MM.1S (cell line): ENCODE results near the gene NSUN5.

Experiments
- DNase-seq: peaks from one replicate; pipeline ENCODE4 v3.0.0-alpha.2; 2015
- H2AFZ ChIP-seq: fragments of 300-600 bp; sonication (generic); 2 replicates; pipeline ENCODE4 v1.6.0; 2016; ENCODE audit warnings: antibody characterized with exemption, low read length
- H3F3A ChIP-seq: fragments of 300-600 bp; sonication (generic); 2 replicates; pipeline ENCODE4 v1.6.1; 2016; ENCODE audit warnings: mild to moderate bottlenecking, antibody characterized with exemption, low read length, moderate library complexity, mixed read lengths; ENCODE audit not compliant: insufficient read depth
- H3K27ac ChIP-seq: fragments of 300-600 bp; sonication (generic); 2 replicates; pipeline ENCODE4 v1.5.1; 2016; ENCODE audit warnings: mild to moderate bottlenecking, low read length
- H3K27me3 ChIP-seq: fragments of 300-600 bp; sonication (generic); replicated peaks from 2 replicates; pipeline ENCODE4 v1.6.0; 2016; ENCODE audit warnings: low read length; ENCODE audit not compliant: insufficient read depth
- H3K36me3 ChIP-seq: fragments of 300-600 bp; sonication (generic); replicated peaks from 2 replicates; pipeline ENCODE4 v1.6.1; 2016; ENCODE audit warnings: mild to moderate bottlenecking, low read length, mixed read lengths; ENCODE audit not compliant: insufficient read depth
- H3K4me1 ChIP-seq: fragments of 300-600 bp; sonication (generic); 2 replicates; pipeline ENCODE4 v1.6.1; 2016; ENCODE audit warnings: low read length, mixed read lengths
- H3K4me2 ChIP-seq: fragments of 300-600 bp; sonication (generic); 2 replicates; pipeline ENCODE4 v1.6.0; 2016; ENCODE audit warnings: low read depth, low read length
- H3K4me3 ChIP-seq: fragments of 300-600 bp; sonication (generic); 2 replicates; pipeline ENCODE4 v1.5.1; 2016; ENCODE audit warnings: low read length, mixed read lengths
- H3K79me2 ChIP-seq: fragments of 300-600 bp; sonication (generic); 2 replicates; pipeline ENCODE4 v1.6.1; 2016; ENCODE audit warnings: mixed run types, low read length, mixed read lengths
- H3K9ac ChIP-seq: fragments of 300-600 bp; sonication (generic); 2 replicates; pipeline ENCODE4 v1.6.1; 2016; ENCODE audit warnings: low read length, mixed read lengths
- H3K9me2 ChIP-seq: fragments of 300-600 bp; sonication (generic); replicated peaks from 2 replicates; pipeline ENCODE4 v1.6.1; 2016; ENCODE audit warnings: mild to moderate bottlenecking, low read length, mixed read lengths; ENCODE audit not compliant: insufficient read depth
- H3K9me3 ChIP-seq: fragments of 300-600 bp; sonication (generic); replicated peaks from 2 replicates; pipeline ENCODE4 v1.6.1; 2016; ENCODE audit warnings: mild to moderate bottlenecking, low read length, mixed read lengths; ENCODE audit not compliant: insufficient read depth
- H4K20me1 ChIP-seq: fragments of 300-600 bp; sonication (generic); 2 replicates; pipeline ENCODE4 v1.6.1; 2016; ENCODE audit warnings: mild to moderate bottlenecking, low read length, moderate library complexity, mixed read lengths; ENCODE audit not compliant: insufficient read depth
- CTCF ChIP-seq: fragments of 300-600 bp; sonication (generic); IDR thresholded peaks from 2 replicates; pipeline ENCODE4 v1.5.1; 2016; ENCODE audit warnings: antibody characterized with exemption, low read length, mixed read lengths
- EZH2 ChIP-seq: fragments of 300-600 bp; sonication (generic); optimal IDR thresholded peaks from 2 replicates; pipeline ENCODE3; 2017; ENCODE audit warnings: low read depth, mild to moderate bottlenecking, antibody characterized with exemption, low read length, mixed read lengths
- EZH2phosphoT487 ChIP-seq: fragments of 300-600 bp; sonication (generic); IDR thresholded peaks from 2 replicates; pipeline ENCODE4 v1.6.1; 2018; ENCODE audit warnings: antibody characterized with exemption, low read length

NSUN5 gene

GRCh38 chr7:73351447-73352167 lies 43.0 kb upstream of the NSUN5 start:
- Histone ChIP-seq H3F3A (no peaks in the 10 kb centered on the region), H3K4me1 (no peaks in the 10 kb centered on the region), H2AFZ (no peak overlapping the region), H3K9me3 (no peaks in the 10 kb centered on the region), H3K79me2 (no peaks in the 10 kb centered on the region), H3K4me2 (no peak overlapping the region), H3K9ac (no peak overlapping the region), H3K4me3 (no peak overlapping the region), H4K20me1 (no peaks in the 10 kb centered on the region), H3K9me2 (no peaks in the 10 kb centered on the region), H3K27me3 (no peaks in the 10 kb centered on the region), H3K27ac (no peak overlapping the region), H3K36me3 (no peaks in the 10 kb centered on the region)
- TF ChIP-seq CTCF (no peak), EZH2phosphoT487 (no peak), EZH2 (no peak)
- no peak for DNase-seq

- Histone ChIP-seq H3K36me3 (no peaks in the 10 kb centered on the region), H3K4me2 (no peak overlapping the region), H3K9me3 (no peaks in the 10 kb centered on the region), H3K79me2 (no peaks in the 10 kb centered on the region), H2AFZ (no peak overlapping the region), H3K9ac (no peak overlapping the region), H3K27me3 (no peaks in the 10 kb centered on the region), H3K4me1 (no peaks in the 10 kb centered on the region), H3K4me3 (no peak overlapping the region), H4K20me1 (no peaks in the 10 kb centered on the region), H3F3A (no peaks in the 10 kb centered on the region), H3K9me2 (no peaks in the 10 kb centered on the region), H3K27ac (no peak overlapping the region)
- TF ChIP-seq EZH2 (no peak), CTCF (no peak), EZH2phosphoT487 (no peak)
- DNase-seq = no peak
Measured at GRCh38 chr7:73350306-73351068, 41.9 kb upstream of the NSUN5 start.

- no peak for DNase-seq
- no peak overlapping the region for H3K4me2 ChIP-seq
- no peaks in the 10 kb centered on the region for H3K36me3 ChIP-seq
- no peaks in the 10 kb centered on the region for H3F3A ChIP-seq
- no peak overlapping the region for H3K9ac ChIP-seq
- no peaks in the 10 kb centered on the region for H3K4me1 ChIP-seq
- no peaks in the 10 kb centered on the region for H3K9me3 ChIP-seq
- no peaks in the 10 kb centered on the region for H4K20me1 ChIP-seq
- TF ChIP-seq EZH2phosphoT487 (no peak), CTCF (no peak), EZH2 (no peak)
- H2AFZ ChIP-seq = no peak overlapping the region
- no peaks in the 10 kb centered on the region for H3K79me2 ChIP-seq
- no peak overlapping the region for H3K4me3 ChIP-seq
- H3K9me2 ChIP-seq = no peaks in the 10 kb centered on the region
- no peaks in the 10 kb centered on the region for H3K27me3 ChIP-seq
- no peak overlapping the region for H3K27ac ChIP-seq
Measured at GRCh38 chr7:73349763-73350162, 41.1 kb upstream of the NSUN5 start.
